DND-41 (cell line): ENCODE results near the gene CTDSP2.

Experiments used
- CTCF ChIP-seq: IDR thresholded peaks from 2 replicates; pipeline ENCODE4 v1.5.1; 2012; ENCODE audit warnings: borderline replicate concordance, low read length, moderate library complexity, mild to moderate bottlenecking; ENCODE audit not compliant: poor library complexity, severe bottlenecking; ENCODE audit errors: extremely low read depth
- EZH2 ChIP-seq: IDR thresholded peaks from 3 replicates; pipeline ENCODE4 v1.6.1; 2012; ENCODE audit warnings: borderline replicate concordance, low read depth, mild to moderate bottlenecking, moderate library complexity, low read length, inconsistent platforms; ENCODE audit not compliant: severe bottlenecking

GRCh38 chr12:57783861-57784260 is 62.7 kb downstream of the CTDSP2 start:
- no peak for TF ChIP-seq CTCF
- TF ChIP-seq EZH2, result no peak
